NCI-H1694 treated with DMSO at 0.1 percent for 48 hours (cell line): ENCODE measurements around the gene TRPV6.

Experiments used
- DNase-seq: peaks from one replicate; lab custom pipeline; 2025; lab: John Stamatoyannopoulos, UW

Gene TRPV6

DNA sequence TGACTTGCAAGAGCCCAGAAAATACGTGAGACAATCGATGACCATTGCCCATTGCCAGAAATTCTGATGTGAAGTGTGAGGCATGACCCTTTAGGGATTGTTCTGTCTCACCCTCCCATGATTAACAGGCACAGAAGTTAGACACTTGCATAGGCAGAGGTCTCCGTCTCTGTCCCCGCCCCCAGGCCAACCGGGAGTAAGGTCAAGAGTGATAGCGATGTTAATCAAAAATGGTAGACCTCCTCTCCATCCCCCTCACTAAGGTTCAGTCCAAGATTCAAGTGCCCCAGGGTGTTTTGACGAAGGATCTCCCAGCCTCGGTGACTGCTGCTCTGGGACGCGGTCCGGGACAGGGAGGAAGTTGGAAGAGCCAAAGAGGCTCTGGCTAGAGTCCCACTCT, 22.7 kb upstream of the TRPV6 start:
- no peak for DNase-seq

DNA sequence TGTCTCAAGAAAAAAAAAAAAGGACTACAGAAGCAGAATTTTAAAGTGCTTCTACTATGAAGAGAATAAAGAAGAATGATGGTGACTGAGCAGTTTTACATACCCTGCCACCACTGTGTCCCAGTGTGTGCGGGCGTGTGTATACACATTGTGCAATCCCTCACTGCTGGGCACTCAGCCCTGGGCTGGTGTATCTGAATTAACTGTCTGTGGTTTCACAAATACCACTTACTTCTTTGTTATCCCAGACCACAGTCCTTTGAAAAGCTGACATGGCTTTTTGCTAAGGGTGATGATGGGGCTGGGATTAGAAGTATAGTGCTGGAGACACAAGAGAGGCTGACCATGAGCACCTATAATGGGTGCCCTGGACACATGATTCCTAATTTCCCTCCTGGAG, 21.1 kb upstream of the TRPV6 start:
- no peak for DNase-seq

DNA sequence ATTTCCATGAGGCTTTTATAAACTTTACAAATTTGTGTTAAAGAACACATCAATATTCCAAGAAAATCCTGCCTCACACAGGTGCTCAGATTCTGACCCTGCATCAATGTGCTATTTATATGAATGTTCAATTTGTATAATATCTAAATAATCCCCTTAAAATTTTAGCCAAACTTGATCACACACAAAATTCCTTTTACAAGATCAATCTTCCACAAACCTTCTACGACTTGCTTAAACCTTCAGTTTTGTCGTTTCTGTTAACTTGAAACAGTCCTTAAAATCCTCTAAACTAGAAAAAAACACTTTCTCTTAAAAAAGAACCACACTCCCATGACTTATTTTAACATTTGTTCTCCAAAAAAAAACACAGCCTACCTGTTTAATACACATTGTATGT, 20.2 kb upstream of the TRPV6 start:
- no peak for DNase-seq

DNA sequence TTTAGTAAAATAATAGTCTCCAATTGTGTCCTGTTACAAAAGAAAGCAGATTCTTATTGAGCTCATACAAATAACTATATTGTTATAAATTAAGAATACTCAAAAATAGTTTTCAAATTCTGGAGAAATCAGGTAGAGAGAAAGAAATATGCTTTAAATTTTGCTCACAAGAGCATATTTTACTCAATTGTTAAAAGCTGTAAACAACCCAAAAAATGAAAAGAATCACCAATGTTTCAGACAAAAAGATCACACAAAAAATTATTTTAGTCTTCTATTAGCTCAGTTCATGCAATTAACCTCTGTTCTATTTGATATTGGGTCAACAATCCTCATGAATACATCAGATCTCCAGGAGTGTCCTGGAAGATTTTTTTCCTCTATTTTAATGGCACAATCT, 18.6 kb upstream of the TRPV6 start:
- DNase-seq, result no peak

GRCh38 chr7:142901426-142902259, 16.1 kb upstream of the TRPV6 start:
- no peak for DNase-seq

- no peak for DNase-seq
Measured at GRCh38 chr7:142899661-142900060, 14.1 kb upstream of the TRPV6 start.

DNA sequence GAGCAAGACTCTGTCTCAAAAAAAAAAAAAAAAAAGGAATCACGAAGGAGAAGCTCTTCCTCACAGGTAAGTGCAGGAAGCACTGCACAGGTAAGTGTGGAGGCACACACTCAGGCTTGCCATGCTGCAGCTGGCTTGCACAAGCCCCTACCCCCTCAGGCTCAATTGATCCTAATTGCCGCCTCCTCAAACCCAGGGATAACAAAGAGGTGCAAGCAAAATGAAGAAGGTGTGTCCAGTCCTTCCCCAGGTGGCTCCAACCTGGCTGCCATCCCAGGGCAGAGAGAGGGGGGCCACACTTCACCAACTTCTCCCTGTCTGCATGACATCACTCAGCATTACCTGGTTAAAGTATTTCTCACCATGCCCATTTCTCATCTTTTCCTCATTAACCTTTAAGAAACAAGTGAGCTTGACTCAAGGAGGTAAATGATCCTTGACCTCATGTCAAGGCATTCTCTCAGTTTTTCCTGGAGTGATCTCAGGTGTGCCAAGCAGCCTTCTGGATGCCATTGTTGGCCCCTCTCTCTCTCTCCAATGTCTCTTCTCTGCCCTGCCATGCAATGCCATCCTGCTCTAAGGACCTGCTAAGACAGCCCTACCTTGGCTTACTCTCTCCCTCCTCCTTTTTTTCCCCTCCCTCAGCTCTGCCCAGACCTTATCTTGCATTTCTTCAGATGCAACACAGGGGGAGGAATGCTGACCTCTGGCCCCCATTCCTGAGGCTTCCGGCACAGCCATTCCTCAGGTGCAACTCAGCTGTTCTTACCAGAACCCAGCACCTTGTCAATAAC, 13.0 kb upstream of the TRPV6 start:
- no peak for DNase-seq

DNA sequence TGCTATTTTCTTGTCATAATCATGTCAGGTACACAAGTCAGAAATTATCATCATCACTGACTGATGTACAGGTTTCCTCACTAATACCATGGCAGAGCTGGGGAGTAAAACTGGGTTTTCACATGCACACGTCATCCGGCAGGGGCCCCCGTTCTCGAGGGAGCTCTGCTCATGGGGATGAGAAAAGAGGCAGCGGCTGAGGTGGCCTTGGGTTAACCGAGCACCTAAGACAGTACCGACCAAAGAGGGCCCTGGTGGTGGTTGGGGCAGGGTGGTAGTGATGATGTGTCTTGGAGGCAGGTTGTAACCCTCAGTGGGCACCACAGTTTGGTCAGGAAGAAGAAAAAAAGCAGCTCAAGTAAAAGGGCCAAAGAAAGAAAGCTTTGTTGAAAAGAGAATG, 12.1 kb upstream of the TRPV6 start:
- DNase-seq, result no peak

GRCh38 chr7:142896741-142897379, 11.3 kb upstream of the TRPV6 start:
- DNase-seq, result no peak

GRCh38 chr7:142896151-142896550, 10.6 kb upstream of the TRPV6 start:
- DNase-seq, result no peak

GRCh38 chr7:142894985-142895593, 9.5 kb upstream of the TRPV6 start:
- no peak for DNase-seq

- DNase-seq, result no peak
Measured at GRCh38 chr7:142894112-142894984, 8.8 kb upstream of the TRPV6 start.

- no peak for DNase-seq
Measured at GRCh38 chr7:142892951-142893350, 7.4 kb upstream of the TRPV6 start.

GRCh38 chr7:142891490-142892082, 6.0 kb upstream of the TRPV6 start:
- no peak for DNase-seq

GRCh38 chr7:142890874-142891485, 5.4 kb upstream of the TRPV6 start:
- no peak for DNase-seq

DNA sequence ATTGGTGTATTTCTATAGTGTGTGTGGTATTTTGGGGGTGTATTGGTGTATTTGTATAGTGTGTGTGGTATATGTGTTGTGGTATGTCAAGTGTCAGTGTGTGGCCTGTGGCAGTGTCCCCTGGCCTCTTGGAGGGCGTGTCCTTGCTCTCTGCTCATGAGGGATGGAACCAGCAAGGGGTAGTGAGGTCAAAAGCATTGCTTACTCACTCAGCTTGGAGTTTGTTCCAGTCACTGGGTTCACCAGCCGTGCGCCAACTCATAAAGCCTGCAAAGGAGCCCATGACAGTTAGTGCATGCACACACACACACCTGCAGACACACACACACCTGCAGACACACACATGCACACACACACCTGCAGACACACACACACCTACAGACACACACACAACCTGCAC, 4.3 kb upstream of the TRPV6 start:
- DNase-seq, result no peak

DNA sequence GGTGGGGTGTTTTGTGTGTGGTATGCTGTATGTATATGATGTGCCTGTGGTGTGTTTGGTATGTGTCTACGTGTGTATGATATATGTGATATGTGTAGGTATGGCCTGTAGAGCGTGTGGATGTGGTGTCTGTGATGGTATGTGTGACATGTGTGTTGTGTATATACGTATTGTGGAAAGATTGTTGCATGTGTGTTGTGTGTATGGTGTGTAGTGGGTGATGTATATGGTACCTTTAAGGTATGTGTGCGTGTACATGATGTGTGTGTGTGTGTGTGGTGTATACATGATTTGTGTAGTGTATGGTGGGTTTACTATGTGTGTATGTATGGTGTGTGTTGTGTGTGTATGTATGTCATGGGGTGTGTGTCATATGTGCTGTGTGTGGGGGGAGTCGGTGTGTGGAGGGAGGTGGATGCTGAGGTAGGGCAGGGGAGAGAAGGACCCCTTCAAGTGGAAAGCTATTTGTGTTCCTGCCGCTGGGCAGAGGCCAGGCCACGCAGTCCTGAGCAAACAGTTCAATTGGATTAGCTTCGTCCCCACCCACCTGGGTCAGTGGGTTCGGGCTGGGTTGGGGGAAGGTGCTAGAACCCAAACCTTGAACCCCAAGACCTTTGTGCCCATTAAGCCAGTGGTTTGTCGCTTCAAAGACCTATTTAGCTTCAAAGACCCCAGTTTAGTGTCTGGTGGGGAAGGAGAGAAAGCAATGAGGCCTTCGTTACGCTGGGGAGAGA, 1.9 kb upstream of the TRPV6 start:
- DNase-seq, result no peak

DNA sequence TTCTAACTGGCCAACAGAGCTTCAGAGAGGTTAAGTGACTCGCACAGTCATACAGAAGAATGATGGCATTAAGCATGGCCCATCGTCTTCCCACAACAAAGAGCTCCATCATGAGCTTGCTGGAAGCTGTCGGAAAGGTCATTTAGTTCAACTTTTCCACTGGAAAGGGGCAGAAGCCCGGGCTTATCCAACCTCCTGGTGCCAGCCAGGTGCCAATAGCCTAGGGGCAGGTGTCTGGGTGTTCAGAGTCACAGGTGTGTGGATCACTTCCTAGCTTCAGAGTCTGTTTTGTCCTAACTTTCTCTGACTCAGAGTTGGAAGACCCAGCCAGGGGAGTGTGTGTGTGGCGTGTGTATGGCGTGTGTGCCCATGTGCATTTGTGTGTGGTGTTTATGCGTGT, 1.3 kb upstream of the TRPV6 start:
- DNase-seq, result no peak

GRCh38 chr7:142884286-142884640, 1.3 kb downstream of the TRPV6 start:
- DNase-seq, result no peak
